ENCODE data around the gene AQP5.

GRCh38 chr12:50013361-50014147 lies 51.9 kb downstream of the AQP5 start:
- no peak for TF ChIP-seq CTCF (conservative IDR thresholded peaks at IDR 0.05; ENCODE audit: low read length)
- no peak for TF ChIP-seq EZH2phosphoT487 (IDR thresholded peaks at IDR 0.05; ENCODE audit: borderline replicate concordance, low read depth, low read length)
